H7 (cell line): ENCODE data around the gene KCNJ5. TPM values are rescaled to one million over a fixed set of nuclear protein-coding genes. Genes with fewer than 3 reads are reported as not detected.

Experiments
- DNase-seq: peaks from one replicate; pipeline ENCODE4 v3.0.0; 2012
- H3K27me3 ChIP-seq: 2 replicates; pipeline ENCODE4 v1.6.0; 2011; ENCODE audit warnings: mild to moderate bottlenecking, low read length; ENCODE audit not compliant: control insufficient read depth, insufficient read depth
- H3K36me3 ChIP-seq: replicated peaks from 2 replicates; pipeline ENCODE4 v1.5.1; 2011; ENCODE audit warnings: low read length; ENCODE audit not compliant: control insufficient read depth, insufficient read depth
- H3K4me3 ChIP-seq: 2 replicates; pipeline ENCODE4 v1.5.1; 2011; ENCODE audit warnings: low read depth, mild to moderate bottlenecking, control low read depth, low read length, moderate library complexity; ENCODE audit not compliant: insufficient read depth
- total RNA-seq: library from RNA; depleted of rRNA; stranded (reverse); fragments of >200 nt; shearing (Covaris generic); gene quantifications from 2 replicates; pipeline ENCODE4 v1.2.3, GENCODE V29; 2014

KCNJ5 gene
- total RNA-seq, 1 experiment from 2014 or later: 0.35 TPM

GRCh38 chr11:128920666-128921065 lies 29.5 kb downstream of the KCNJ5 start:
- DNase-seq: no peak
- Histone ChIP-seq H3K36me3 (no peaks in the 10 kb centered on the region), H3K27me3 (peaks cover 15% of the 10 kb centered on the region), H3K4me3 (no peak overlapping the region)

GRCh38 chr11:128921793-128922192 lies 30.6 kb downstream of the KCNJ5 start:
- Histone ChIP-seq H3K4me3 (no peak overlapping the region), H3K36me3 (no peaks in the 10 kb centered on the region), H3K27me3 (peaks cover 24% of the 10 kb centered on the region)
- no peak for DNase-seq

DNA sequence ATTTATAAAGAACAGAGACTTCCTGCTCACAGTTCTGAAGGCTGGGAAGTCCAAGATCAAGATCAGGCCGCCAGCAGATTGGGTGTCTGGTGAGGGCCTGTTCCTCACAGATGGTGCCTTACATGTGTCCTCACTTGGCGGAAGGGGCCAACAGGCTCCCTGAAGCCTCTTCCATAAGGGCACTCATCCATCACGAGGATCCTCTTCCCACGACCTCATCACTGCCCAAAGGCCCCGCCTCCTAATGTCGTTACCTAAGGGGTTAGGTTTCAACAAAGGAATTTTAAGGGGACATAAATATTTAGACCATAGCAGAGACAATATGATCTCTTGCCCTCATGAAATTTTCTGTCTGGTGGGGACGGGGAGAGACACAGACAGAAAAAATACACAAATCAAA lies 32.9 kb downstream of the KCNJ5 start:
- no peaks in the 10 kb centered on the region for H3K36me3 ChIP-seq
- peaks cover 43% of the 10 kb centered on the region for H3K27me3 ChIP-seq
- H3K4me3 ChIP-seq: no peak overlapping the region
- no peak for DNase-seq

DNA sequence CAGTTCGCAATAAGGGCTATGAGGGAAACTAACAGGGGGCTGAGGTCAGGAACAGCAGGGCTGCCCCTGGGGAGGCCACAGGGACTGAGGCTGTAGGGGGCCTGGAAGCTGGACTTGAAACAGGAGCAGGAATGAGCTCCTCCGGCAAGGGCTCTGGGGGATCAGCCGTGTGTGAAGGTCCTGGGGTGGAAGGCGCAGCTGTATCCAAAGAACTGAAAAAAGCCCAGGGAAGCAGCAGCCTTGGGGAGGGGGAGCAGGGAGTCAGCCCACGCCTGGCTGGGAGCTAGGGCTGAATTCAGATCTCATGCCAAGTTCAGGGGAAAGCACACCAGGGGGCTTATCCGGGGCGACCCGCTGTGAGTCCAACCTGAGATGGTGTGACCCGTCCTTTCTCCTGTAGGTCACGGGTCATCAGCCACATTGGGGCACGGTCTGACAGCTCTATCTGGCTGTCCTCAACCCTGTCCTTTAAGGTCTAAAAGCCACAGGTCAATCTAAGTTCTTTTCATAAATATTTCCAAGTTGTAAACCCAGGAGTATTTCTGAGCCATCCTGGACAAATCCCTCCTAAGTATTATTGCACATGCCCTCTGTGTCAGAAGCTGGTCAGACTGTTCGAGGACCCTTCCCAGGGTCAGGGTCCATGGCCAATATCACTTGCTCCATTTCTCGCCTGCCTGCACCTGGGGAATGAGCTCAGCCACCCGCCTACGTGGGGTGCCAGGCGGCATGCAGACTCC lies 33.5 kb downstream of the KCNJ5 start:
- DNase-seq: no peak
- peaks cover 47% of the 10 kb centered on the region for H3K27me3 ChIP-seq
- no peak overlapping the region for H3K4me3 ChIP-seq
- H3K36me3 ChIP-seq: no peaks in the 10 kb centered on the region

DNA sequence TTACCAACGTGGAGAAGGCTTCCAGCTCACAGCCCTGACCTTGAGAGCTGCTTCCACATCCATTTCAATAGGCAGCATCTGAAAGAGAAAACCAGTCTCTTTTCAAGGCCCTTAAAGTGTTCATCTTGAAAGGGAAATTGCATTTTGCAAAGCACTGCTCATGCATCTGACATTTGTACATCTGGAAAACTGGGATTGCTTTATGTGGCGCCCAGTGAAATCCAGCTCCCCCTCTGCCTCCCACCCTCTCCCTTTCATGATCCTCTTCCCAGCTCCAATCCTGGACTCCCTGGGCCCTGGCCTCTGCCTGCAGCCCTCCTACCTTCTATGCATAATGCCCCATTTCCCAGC lies 34.1 kb downstream of the KCNJ5 start:
- Histone ChIP-seq H3K27me3 (peaks cover 50% of the 10 kb centered on the region), H3K36me3 (no peaks in the 10 kb centered on the region), H3K4me3 (no peak overlapping the region)
- DNase-seq: no peak

GRCh38 chr11:128926000-128926399 lies 34.8 kb downstream of the KCNJ5 start:
- no peak for DNase-seq
- peaks cover 50% of the 10 kb centered on the region for H3K27me3 ChIP-seq
- no peaks in the 10 kb centered on the region for H3K36me3 ChIP-seq
- H3K4me3 ChIP-seq: no peak overlapping the region

DNA sequence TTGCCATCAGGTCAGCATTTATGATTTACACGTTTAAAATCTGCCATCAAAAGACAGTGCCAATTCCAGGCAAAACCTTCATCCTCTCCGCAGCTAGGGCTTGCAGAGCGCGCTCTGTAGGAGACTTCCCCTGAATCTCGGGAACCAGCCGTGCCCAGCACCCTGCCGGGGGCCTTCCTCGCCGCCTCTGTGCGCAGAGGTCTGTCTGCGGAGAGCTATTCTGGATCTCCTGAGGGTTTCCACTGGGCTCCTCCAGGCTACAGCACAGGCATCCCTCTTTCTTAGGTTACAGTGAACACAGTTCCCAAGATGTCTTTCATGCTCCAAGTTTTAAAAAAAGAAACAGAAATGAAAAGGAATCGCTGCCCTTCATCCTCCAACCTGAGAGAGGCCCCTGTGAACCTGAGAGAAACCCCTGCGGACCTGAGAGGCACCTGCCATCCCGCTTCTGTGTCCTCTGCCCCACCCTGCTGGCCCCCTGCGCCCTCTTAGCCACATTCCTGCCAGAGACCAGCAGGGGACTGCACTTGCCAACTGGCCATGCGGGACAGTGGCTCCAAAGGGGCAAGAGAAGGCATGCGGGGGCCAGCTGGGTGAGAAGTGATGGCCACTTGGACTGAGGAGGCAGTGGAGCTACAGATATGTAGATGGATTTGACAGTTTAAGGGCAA lies 35.4 kb downstream of the KCNJ5 start:
- peaks cover 56% of the 10 kb centered on the region for H3K27me3 ChIP-seq
- H3K36me3 ChIP-seq: no peaks in the 10 kb centered on the region
- H3K4me3 ChIP-seq: no peak overlapping the region
- DNase-seq: peak; percentile 80

- Histone ChIP-seq H3K27me3 (peaks cover 56% of the 10 kb centered on the region; the same call in 1 of the 2 replicates), H3K4me3 (no peak overlapping the region), H3K36me3 (no peaks in the 10 kb centered on the region)
- no peak for DNase-seq
Measured at GRCh38 chr11:128927108-128927461, 35.9 kb downstream of the KCNJ5 start.

- no peaks in the 10 kb centered on the region for H3K36me3 ChIP-seq
- peaks cover 60% of the 10 kb centered on the region; the same call in 1 of the 2 replicates for H3K27me3 ChIP-seq
- DNase-seq: peak; percentile 72
- no peak overlapping the region for H3K4me3 ChIP-seq
Measured at GRCh38 chr11:128927683-128928336, 36.7 kb downstream of the KCNJ5 start.

- Histone ChIP-seq H3K4me3 (no peak overlapping the region), H3K36me3 (no peaks in the 10 kb centered on the region), H3K27me3 (peaks cover 60% of the 10 kb centered on the region; the same call in 1 of the 2 replicates)
- no peak for DNase-seq
Measured at GRCh38 chr11:128928400-128928799, 37.2 kb downstream of the KCNJ5 start.

- Histone ChIP-seq H3K4me3 (no peak overlapping the region), H3K36me3 (no peaks in the 10 kb centered on the region), H3K27me3 (peaks cover 59% of the 10 kb centered on the region; the same call in 1 of the 2 replicates)
- DNase-seq: peak; percentile 88
Measured at GRCh38 chr11:128929468-128929867, 38.3 kb downstream of the KCNJ5 start.

DNA sequence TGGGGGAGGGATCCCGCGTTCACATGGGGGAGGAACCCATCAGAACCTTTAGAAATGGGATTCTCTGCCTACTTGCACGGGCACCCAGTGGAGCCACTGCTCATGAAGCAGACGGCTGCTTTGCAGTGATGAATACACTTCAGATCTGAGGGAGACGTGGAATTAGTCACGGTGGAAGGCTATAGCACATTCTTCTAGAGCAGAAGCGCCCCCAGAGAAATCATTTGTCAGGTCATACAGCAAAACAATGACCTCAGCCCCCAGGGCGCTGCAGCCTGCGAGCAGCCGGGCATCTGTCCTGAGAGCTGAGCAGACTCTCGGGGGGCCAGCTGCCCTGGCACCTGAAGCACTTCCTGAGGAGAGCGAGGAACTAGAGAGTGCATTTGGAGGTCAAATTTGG lies 38.8 kb downstream of the KCNJ5 start:
- Histone ChIP-seq H3K27me3 (peaks cover 57% of the 10 kb centered on the region; the same call in 1 of the 2 replicates), H3K36me3 (no peaks in the 10 kb centered on the region), H3K4me3 (no peak overlapping the region)
- DNase-seq: peak; percentile 71

DNA sequence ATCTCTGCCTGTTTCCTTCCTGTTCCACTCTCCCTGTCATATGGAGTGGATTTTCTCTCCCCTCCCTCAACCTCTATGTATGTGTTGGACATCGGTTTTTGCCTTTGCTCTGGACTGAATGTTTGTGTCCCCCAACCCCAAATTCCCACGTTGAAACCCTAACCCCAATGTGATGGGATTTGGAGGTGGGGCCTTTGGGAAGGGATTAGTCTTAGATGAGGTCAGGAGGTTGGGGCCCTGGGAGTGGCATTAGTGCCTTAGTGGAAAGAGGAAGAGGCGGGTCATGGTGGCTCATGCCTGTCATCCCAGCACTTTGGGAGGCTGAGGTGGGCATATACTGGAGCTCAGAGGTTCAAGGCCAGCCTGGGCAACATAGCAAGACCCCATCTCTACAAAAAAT lies 39.9 kb downstream of the KCNJ5 start:
- no peak for DNase-seq
- Histone ChIP-seq H3K4me3 (no peak overlapping the region), H3K27me3 (peaks cover 52% of the 10 kb centered on the region; the same call in 1 of the 2 replicates), H3K36me3 (no peaks in the 10 kb centered on the region)

DNA sequence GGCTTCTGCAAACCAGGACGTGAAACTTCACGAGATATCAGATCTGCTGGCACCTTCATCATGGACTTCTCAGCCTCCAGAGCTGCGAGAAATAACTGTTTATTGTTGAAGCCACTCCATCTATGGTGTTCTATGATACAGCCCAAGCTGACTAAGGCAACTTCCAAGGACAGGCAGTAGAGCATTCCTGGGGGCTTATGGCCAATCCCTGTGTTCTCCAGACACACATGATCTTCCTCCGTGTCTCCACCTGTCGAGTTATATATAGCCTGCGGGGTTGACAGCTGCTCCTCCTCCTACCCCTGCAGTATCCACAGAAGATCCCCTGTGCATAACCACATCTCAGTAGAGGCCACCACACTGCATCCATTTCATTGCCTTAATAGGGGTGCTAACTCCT lies 40.5 kb downstream of the KCNJ5 start:
- H3K4me3 ChIP-seq: no peak overlapping the region
- no peaks in the 10 kb centered on the region for H3K36me3 ChIP-seq
- no peak for DNase-seq
- H3K27me3 ChIP-seq: peaks cover 47% of the 10 kb centered on the region; the same call in 1 of the 2 replicates
